Neural progenitor cell (in vitro differentiated cells): ENCODE data around the gene OTUD3. TPM values are rescaled to one million over a fixed set of nuclear protein-coding genes. Genes with fewer than 3 reads are reported as not detected.
"Not testable (repeated sequence)": the region's sequence is repeated elsewhere in the genome, so short reads cannot be mapped to it uniquely, and the experiment has no call there.

Source experiments
- DNase-seq: peaks from one replicate; pipeline ENCODE4 v3.0.0-alpha.2; 2016; ENCODE audit warnings: low spot score
- H2AFZ ChIP-seq: fragments of 200-600 bp; sonication (generic); replicated peaks from 2 replicates; pipeline ENCODE4 v1.6.1; 2016; ENCODE audit warnings: antibody characterized with exemption
- H3F3A ChIP-seq: fragments of 200-600 bp; sonication (generic); 2 replicates; pipeline ENCODE4 v1.6.1; 2016; ENCODE audit warnings: antibody characterized with exemption, low read depth
- H3K27ac ChIP-seq: fragments of 200-600 bp; sonication (generic); 2 replicates; pipeline ENCODE4 v1.5.1; 2016; ENCODE audit warnings: mild to moderate bottlenecking
- H3K27me3 ChIP-seq: fragments of 200-600 bp; sonication (generic); 2 replicates; pipeline ENCODE4 v1.6.1; 2016; ENCODE audit warnings: mild to moderate bottlenecking, moderate library complexity
- H3K36me3 ChIP-seq: fragments of 200-600 bp; sonication (generic); 2 replicates; pipeline ENCODE4 v1.5.1; 2016
- H3K4me1 ChIP-seq: fragments of 200-600 bp; sonication (generic); 2 replicates; pipeline ENCODE4 v1.6.1; 2016; ENCODE audit warnings: mixed run types
- H3K4me2 ChIP-seq: fragments of 200-600 bp; sonication (generic); 2 replicates; pipeline ENCODE4 v1.6.1; 2016
- H3K4me3 ChIP-seq: fragments of 200-600 bp; sonication (generic); 2 replicates; pipeline ENCODE4 v1.5.1; 2016
- H3K79me2 ChIP-seq: fragments of 200-600 bp; sonication (generic); 2 replicates; pipeline ENCODE4 v1.6.1; 2016; ENCODE audit warnings: low read depth
- H3K9ac ChIP-seq: fragments of 200-600 bp; sonication (generic); 2 replicates; pipeline ENCODE4 v1.6.1; 2016
- H3K9me3 ChIP-seq: fragments of 200-600 bp; sonication (generic); 2 replicates; pipeline ENCODE4 v1.5.1; 2016; ENCODE audit warnings: low read depth
- H4K20me1 ChIP-seq: fragments of 200-600 bp; sonication (generic); 2 replicates; pipeline ENCODE4 v1.6.1; 2016; ENCODE audit warnings: low read depth
- H3K27ac Mint-ChIP-seq: 3 replicates; pipeline ENCODE4 v1.8.0; 2021; ENCODE audit warnings: mixed read lengths
- H3K27me3 Mint-ChIP-seq: 2 replicates; pipeline ENCODE4 v1.8.0; 2022; ENCODE audit warnings: low read depth, mild to moderate bottlenecking, inconsistent platforms, moderate library complexity, mixed read lengths; ENCODE audit not compliant: insufficient read depth
- H3K36me3 Mint-ChIP-seq: 3 replicates; pipeline ENCODE4 v1.8.0; 2021; ENCODE audit warnings: mixed read lengths
- H3K4me1 Mint-ChIP-seq: 3 replicates; pipeline ENCODE4 v1.8.0; 2021; ENCODE audit warnings: mixed read lengths
- H3K4me3 Mint-ChIP-seq: 3 replicates; pipeline ENCODE4 v1.8.0; 2021; ENCODE audit warnings: mild to moderate bottlenecking, moderate library complexity, mixed read lengths
- H3K9me3 Mint-ChIP-seq: 3 replicates; pipeline ENCODE4 v1.8.0; 2020; ENCODE audit warnings: mixed read lengths
- EZH2 ChIP-seq: fragments of 200-600 bp; sonication (generic); IDR thresholded peaks from 2 replicates; pipeline ENCODE4 v1.6.1; 2017; ENCODE audit warnings: antibody characterized with exemption, mild to moderate bottlenecking, moderate library complexity
- EZH2phosphoT487 ChIP-seq: fragments of 200-600 bp; sonication (generic); IDR thresholded peaks from 2 replicates; pipeline ENCODE4 v1.6.1; 2017; ENCODE audit warnings: antibody characterized with exemption
- total RNA-seq: library from RNA; depleted of rRNA; stranded (reverse); fragments of >200 nt; gene quantifications from 2 replicates; pipeline ENCODE4 v1.2.3, GENCODE V29; 2015; ENCODE audit warnings: low replicate concordance
- TF ChIP-seq, protein P1 (sequence below): fragments of 200-600 bp; sonication (generic); IDR thresholded peaks from 2 replicates; pipeline ENCODE4 v1.5.1; 2017; ENCODE audit warnings: antibody characterized with exemption, mild to moderate bottlenecking

OTUD3 gene
- total RNA-seq, 1 donor from 2014 or later: 28.6 TPM

DNA sequence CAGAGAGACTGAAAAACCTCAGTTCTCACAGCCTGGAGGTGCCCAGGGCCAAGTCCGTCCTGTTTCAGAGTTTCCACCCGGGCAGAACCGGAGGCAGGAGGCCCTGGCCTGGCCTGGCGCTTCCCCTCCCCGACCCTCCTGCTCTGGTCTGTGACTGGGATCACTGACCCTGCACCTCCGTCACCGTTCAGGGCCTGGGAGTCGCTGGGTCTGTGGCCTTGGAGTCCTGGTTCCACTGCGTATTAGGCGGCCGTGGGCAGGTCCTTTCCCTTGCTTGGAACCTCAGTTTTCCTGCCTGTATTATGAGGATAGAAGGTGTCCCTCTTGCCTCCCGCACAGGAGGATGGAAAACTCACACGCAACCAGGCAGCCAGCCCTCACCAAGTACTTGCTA lies 41.8 kb downstream of the OTUD3 start:
- Histone ChIP-seq H3K4me1 (peaks cover 10% of the 10 kb centered on the region), H3K9ac (no peak overlapping the region), H3K9me3 (no peaks in the 10 kb centered on the region), H3K4me2 (peak overlapping the region; percentile 11), H3K36me3 (no peaks in the 10 kb centered on the region), H3K27ac (no peak overlapping the region), H3F3A (no peaks in the 10 kb centered on the region), H2AFZ (no peak overlapping the region), H3K79me2 (no peaks in the 10 kb centered on the region), H4K20me1 (no peaks in the 10 kb centered on the region), H3K27me3 (no peaks in the 10 kb centered on the region), H3K4me3 (no peak overlapping the region)
- peaks cover 5% of the 10 kb centered on the region for H3K27me3 Mint-ChIP-seq
- TF ChIP-seq, protein P1, sequence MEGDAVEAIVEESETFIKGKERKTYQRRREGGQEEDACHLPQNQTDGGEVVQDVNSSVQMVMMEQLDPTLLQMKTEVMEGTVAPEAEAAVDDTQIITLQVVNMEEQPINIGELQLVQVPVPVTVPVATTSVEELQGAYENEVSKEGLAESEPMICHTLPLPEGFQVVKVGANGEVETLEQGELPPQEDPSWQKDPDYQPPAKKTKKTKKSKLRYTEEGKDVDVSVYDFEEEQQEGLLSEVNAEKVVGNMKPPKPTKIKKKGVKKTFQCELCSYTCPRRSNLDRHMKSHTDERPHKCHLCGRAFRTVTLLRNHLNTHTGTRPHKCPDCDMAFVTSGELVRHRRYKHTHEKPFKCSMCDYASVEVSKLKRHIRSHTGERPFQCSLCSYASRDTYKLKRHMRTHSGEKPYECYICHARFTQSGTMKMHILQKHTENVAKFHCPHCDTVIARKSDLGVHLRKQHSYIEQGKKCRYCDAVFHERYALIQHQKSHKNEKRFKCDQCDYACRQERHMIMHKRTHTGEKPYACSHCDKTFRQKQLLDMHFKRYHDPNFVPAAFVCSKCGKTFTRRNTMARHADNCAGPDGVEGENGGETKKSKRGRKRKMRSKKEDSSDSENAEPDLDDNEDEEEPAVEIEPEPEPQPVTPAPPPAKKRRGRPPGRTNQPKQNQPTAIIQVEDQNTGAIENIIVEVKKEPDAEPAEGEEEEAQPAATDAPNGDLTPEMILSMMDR: no peak
- TF ChIP-seq EZH2phosphoT487 (no peak), EZH2 (no peak)
- H3K4me3 Mint-ChIP-seq: no peak overlapping the region
- no peak for DNase-seq
- H3K9me3 Mint-ChIP-seq: no peaks in the 10 kb centered on the region
- H3K4me1 Mint-ChIP-seq: no peaks in the 10 kb centered on the region
- H3K36me3 Mint-ChIP-seq: no peaks in the 10 kb centered on the region
- H3K27ac Mint-ChIP-seq: no peak overlapping the region

DNA sequence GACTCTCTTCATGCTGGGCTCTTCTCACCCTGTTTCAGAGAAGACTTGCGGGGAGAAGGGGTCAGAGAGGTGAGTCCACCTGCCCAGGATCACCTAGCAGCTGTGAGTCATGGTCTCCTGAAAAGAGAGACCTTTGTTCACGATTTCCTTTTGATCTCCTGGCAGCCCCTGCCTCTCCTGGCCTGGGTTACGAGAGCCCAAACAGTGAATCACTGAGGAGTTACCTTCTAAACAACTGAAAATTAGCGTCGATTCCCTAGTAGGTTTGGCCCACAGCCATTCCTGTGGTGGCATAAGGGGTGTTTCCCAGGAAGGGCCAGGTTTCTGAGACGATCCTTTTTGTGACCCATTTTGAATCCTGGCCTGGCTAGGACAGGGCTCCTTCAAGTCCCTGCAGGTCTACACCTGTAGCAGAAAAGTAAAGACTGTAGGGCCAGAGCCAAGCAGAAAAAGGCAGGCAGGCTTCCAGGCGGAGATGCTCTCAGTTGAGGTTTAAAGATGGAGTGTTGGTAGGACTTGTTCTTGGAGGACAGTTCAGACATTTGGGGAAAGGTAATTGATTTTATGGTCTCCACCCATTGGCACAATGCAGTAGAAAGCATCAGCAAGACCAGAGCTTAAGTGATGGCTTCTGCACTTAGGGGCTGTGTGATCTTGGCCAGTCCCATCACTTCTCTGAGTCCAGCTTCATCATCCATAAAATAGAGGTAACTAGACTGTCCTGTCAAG lies 43.3 kb downstream of the OTUD3 start:
- Mint-ChIP-seq H3K9me3 (no peaks in the 10 kb centered on the region), H3K27ac (no peak overlapping the region), H3K36me3 (no peaks in the 10 kb centered on the region), H3K4me1 (no peaks in the 10 kb centered on the region), H3K27me3 (peaks cover 5% of the 10 kb centered on the region), H3K4me3 (no peak overlapping the region)
- Histone ChIP-seq H4K20me1 (no peaks in the 10 kb centered on the region), H3K4me1 (peaks cover 10% of the 10 kb centered on the region), H2AFZ (no peak overlapping the region), H3K36me3 (no peaks in the 10 kb centered on the region), H3K27me3 (no peaks in the 10 kb centered on the region), H3K9me3 (no peaks in the 10 kb centered on the region), H3F3A (no peaks in the 10 kb centered on the region), H3K4me2 (no peak overlapping the region), H3K4me3 (no peak overlapping the region), H3K79me2 (no peaks in the 10 kb centered on the region), H3K27ac (no peak overlapping the region), H3K9ac (no peak overlapping the region)
- TF ChIP-seq, protein P1: no peak
- TF ChIP-seq EZH2: no peak
- no peak for TF ChIP-seq EZH2phosphoT487
- no peak for DNase-seq

DNA sequence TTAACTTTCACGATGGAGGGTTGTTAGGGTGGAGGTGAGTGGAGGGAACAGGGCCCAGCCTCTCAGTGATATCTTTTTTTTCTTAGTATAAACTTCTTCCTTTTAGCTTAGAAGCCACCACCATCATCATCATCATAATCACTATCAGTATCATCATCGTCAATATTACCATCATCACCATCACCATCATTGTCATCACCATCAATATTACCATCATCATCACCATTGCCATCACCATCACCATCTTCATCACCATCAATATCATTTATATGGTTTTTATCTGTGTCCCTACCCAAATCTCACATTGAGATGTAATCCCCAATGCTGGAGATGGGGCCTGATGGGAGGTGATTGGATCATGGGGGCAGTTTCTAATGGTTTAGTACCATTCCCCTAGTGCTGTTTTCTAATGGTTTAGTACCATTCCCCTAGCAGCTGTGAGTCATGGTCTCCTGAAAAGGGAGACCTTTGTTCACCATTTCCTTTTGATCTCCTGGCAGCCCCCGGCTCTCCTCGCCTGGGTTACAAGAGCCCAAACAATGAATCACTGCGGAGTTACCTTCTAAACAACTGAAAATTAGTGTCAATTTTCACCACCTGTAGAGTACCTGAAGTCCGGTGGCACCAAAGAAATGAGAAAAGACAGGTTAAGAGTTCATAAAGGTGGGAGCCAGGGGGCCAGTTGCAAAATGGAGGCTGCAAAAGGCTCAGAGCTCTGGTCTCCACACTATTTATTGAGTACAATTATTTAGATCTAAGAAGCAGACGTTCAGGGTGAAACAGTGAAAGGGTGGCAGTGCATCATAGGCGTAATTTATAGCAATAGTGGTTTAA lies 44.3 kb downstream of the OTUD3 start:
- H3K4me1 ChIP-seq: peaks cover 10% of the 10 kb centered on the region
- H3K4me1 Mint-ChIP-seq: no peaks in the 10 kb centered on the region

DNA sequence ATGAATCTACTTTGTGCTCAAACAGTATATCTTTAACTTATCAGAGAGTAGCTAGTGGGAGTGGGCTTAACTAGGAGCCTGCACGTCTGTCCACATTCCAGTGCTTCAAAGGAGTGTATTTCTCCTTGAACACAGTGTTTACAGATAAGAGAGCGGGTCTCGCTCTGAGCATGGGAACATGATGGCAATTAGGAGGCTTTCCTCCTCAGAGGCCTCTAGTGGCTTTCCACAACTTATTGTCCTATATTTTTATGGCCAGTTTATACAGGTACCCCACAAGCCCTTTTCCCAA lies 44.9 kb downstream of the OTUD3 start:
- not testable (repeated sequence) for H3K27me3 Mint-ChIP-seq, H3K36me3 Mint-ChIP-seq, H3K9ac ChIP-seq, H3K27ac Mint-ChIP-seq, H3K36me3 ChIP-seq, H3K9me3 Mint-ChIP-seq, DNase-seq, H4K20me1 ChIP-seq, H3K4me1 Mint-ChIP-seq, H2AFZ ChIP-seq, H3F3A ChIP-seq, H3K4me3 ChIP-seq, H3K4me2 ChIP-seq, H3K79me2 ChIP-seq, H3K27me3 ChIP-seq, H3K27ac ChIP-seq, H3K4me3 Mint-ChIP-seq, H3K9me3 ChIP-seq
- peaks cover 10% of the 10 kb centered on the region for H3K4me1 ChIP-seq

More for the DNA sequence above, 44.3 kb downstream of the OTUD3 start:
- Histone ChIP-seq H4K20me1 (no peaks in the 10 kb centered on the region), H3F3A (no peaks in the 10 kb centered on the region), H3K4me2 (no peak overlapping the region), H3K4me3 (no peak overlapping the region), H3K27me3 (no peaks in the 10 kb centered on the region), H3K9ac (no peak overlapping the region), H3K36me3 (no peaks in the 10 kb centered on the region), H3K79me2 (no peaks in the 10 kb centered on the region), H3K27ac (no peak overlapping the region), H3K9me3 (no peaks in the 10 kb centered on the region), H2AFZ (no peak overlapping the region)
- TF ChIP-seq, protein P1: no peak
- TF ChIP-seq EZH2phosphoT487 (no peak), EZH2 (no peak)
- Mint-ChIP-seq H3K4me3 (no peak overlapping the region), H3K27ac (no peak overlapping the region), H3K27me3 (peaks cover 5% of the 10 kb centered on the region), H3K36me3 (no peaks in the 10 kb centered on the region), H3K9me3 (peaks cover 2% of the 10 kb centered on the region)
- no peak for DNase-seq
